Endothelial cell of umbilical vein (primary cell): ENCODE measurements around the gene ITSN1. TPM values are rescaled to one million over a fixed set of nuclear protein-coding genes. Genes with fewer than 3 reads are reported as not detected.

Source experiments
- BruUV-seq: library from RNA; stranded (reverse); fragments of 400-500 nt; replicated peaks from 2 replicates; lab custom pipeline; 2021; lab: Mats Ljungman, UMichigan
- CTCF ChIA-PET: fragments of 300-600, 350-600 bp; sonication (Branson Sonifier 250); formaldehyde crosslinking; loops from one replicate; lab custom pipeline; 2021; ENCODE audit warnings: antibody characterized with exemption, inconsistent platforms; lab: Charles Lee
- POLR2A ChIA-PET: fragments of 300-600, 350-600 bp; sonication (Branson Sonifier 250); formaldehyde crosslinking; loops from one replicate; lab custom pipeline; 2021; ENCODE audit warnings: antibody characterized with exemption, inconsistent platforms; lab: Charles Lee
- DNase-seq: peaks from one replicate; pipeline ENCODE4 v3.0.0-alpha.2; 2011; ENCODE audit warnings: low read depth, low spot score
- FAIRE-seq: peaks from 2 replicates; lab custom pipeline; 2011; peaks lifted over from hg19 to GRCh38; lab: Jason Lieb, UNC
- H2AFZ ChIP-seq: 2 replicates; pipeline ENCODE4 v1.6.0; 2012; ENCODE audit warnings: low read depth, low read length, control low read depth, inconsistent platforms
- H3K27ac ChIP-seq: 2 replicates; pipeline ENCODE4 v1.5.1; 2011; ENCODE audit warnings: low read depth, mild to moderate bottlenecking, control low read depth, low read length, moderate library complexity; ENCODE audit not compliant: insufficient read depth
- H3K27me3 ChIP-seq, 2 experiments: 2 replicates each; pipeline versions ENCODE4 v1.6.0 to v1.6.1; 2011; ENCODE audit warnings: low read length in 2 of 2, mixed read lengths in 1 of 2; ENCODE audit not compliant: control insufficient read depth in 2 of 2, insufficient read depth in 2 of 2
- H3K36me3 ChIP-seq, 2 experiments: 2 replicates in 1 of 2; 3 replicates in 1 of 2; pipeline ENCODE4 v1.5.1; 2011; ENCODE audit warnings: low read length in 2 of 2, mild to moderate bottlenecking in 1 of 2, moderate library complexity in 1 of 2; ENCODE audit not compliant: control insufficient read depth in 2 of 2, insufficient read depth in 2 of 2; ENCODE audit errors: extremely low read depth in 1 of 2
- H3K4me1 ChIP-seq: 3 replicates; pipeline ENCODE4 v1.5.1; 2011; ENCODE audit warnings: mild to moderate bottlenecking, low read length; ENCODE audit not compliant: control insufficient read depth, insufficient read depth; ENCODE audit errors: extremely low read depth
- H3K4me2 ChIP-seq: 2 replicates; pipeline ENCODE4 v1.6.1; 2011; ENCODE audit warnings: low read length, control low read depth, mixed read lengths; ENCODE audit not compliant: insufficient read depth
- H3K4me3 ChIP-seq, 3 experiments: fragments of 200-600 bp in 1 of 3; sonication (generic), shearing (Covaris generic) in 1 of 3; replicated peaks in 1 of 3; 2 replicates each; pipeline ENCODE4 v1.5.1; 2011 to 2016; ENCODE audit warnings: control low read depth in 3 of 3, low read length in 3 of 3, mild to moderate bottlenecking in 2 of 3, inconsistent platforms in 1 of 3, low read depth in 1 of 3, moderate library complexity in 1 of 3; ENCODE audit not compliant: insufficient read depth in 1 of 3
- H3K79me2 ChIP-seq: 2 replicates; pipeline ENCODE4 v1.6.0; 2012; ENCODE audit warnings: low read length, inconsistent platforms; ENCODE audit not compliant: control insufficient read depth, insufficient read depth
- H3K9ac ChIP-seq: replicated peaks from 2 replicates; pipeline ENCODE3; 2011; ENCODE audit warnings: low read length, control low read depth; ENCODE audit not compliant: insufficient read depth; ENCODE audit errors: extremely low read depth
- H3K9me1 ChIP-seq: replicated peaks from 3 replicates; pipeline ENCODE4 v1.6.0; 2011; ENCODE audit warnings: mild to moderate bottlenecking, low read length; ENCODE audit not compliant: control insufficient read depth, insufficient read depth; ENCODE audit errors: extremely low read depth
- H3K9me3 ChIP-seq: replicated peaks from 2 replicates; pipeline ENCODE4 v1.5.1; 2012; ENCODE audit warnings: low read length, inconsistent platforms; ENCODE audit not compliant: control insufficient read depth, insufficient read depth
- H4K20me1 ChIP-seq: replicated peaks from 2 replicates; pipeline ENCODE3; 2011; ENCODE audit warnings: mild to moderate bottlenecking, low read length; ENCODE audit not compliant: control insufficient read depth, insufficient read depth; ENCODE audit errors: extremely low read depth
- CTCF ChIP-seq, 2 donors: IDR thresholded peaks; 1 replicate in 1 of 2; 2 replicates in 1 of 2; pipeline ENCODE4 v1.5.1; 2011; ENCODE audit warnings: low read length in 2 of 2, mild to moderate bottlenecking in 2 of 2, moderate library complexity in 2 of 2, control low read depth in 1 of 2, inconsistent platforms in 1 of 2, low read depth in 1 of 2; ENCODE audit not compliant: insufficient read depth in 1 of 2; ENCODE audit errors: extremely low read depth in 1 of 2
- EZH2 ChIP-seq: IDR thresholded peaks from 2 replicates; pipeline ENCODE4 v1.6.1; 2012; ENCODE audit warnings: borderline replicate concordance, low read depth, mild to moderate bottlenecking, moderate library complexity, low read length, inconsistent platforms; ENCODE audit not compliant: severe bottlenecking
- FOS ChIP-seq: IDR thresholded peaks from 2 replicates; pipeline ENCODE4 v1.6.1; 2011; ENCODE audit warnings: mild to moderate bottlenecking, low read length, moderate library complexity, borderline replicate concordance; ENCODE audit not compliant: insufficient read depth
- JUN ChIP-seq: IDR thresholded peaks from 2 replicates; pipeline ENCODE4 v1.6.1; 2011; ENCODE audit warnings: borderline replicate concordance, low read depth; ENCODE audit not compliant: insufficient read length, insufficient read depth
- POLR2AphosphoS5 ChIP-seq: IDR thresholded peaks from 2 replicates; pipeline ENCODE4 v1.6.1; 2012; ENCODE audit warnings: low read depth, mild to moderate bottlenecking, control low read depth, low read length, moderate library complexity; ENCODE audit not compliant: insufficient read depth
- dilution Hi-C: fragments of 300-500 bp; cut with MboI; formaldehyde crosslinking; loops from one replicate; pipeline ENCODE4 v1.15.0; 2019; ENCODE audit warnings: low sequenced_read_pairs; ENCODE audit not compliant: extremely low pct_ligation_motif_present
- intact Hi-C: fragments of 100-400 bp; cut with micrococcal nuclease; formaldehyde crosslinking; loops from one replicate; pipeline ENCODE4 v1.10.0; 2022
- polyA plus RNA-seq, 4 experiments: library from polyadenylated mRNA; depleted of rRNA in 3 of 4; stranded (reverse) in 3 of 4; unstranded in 1 of 4; fragments of >200 nt; gene quantifications; 2 replicates each; pipeline versions ENCODE4 v1.2.1 to v1.2.3, GENCODE V29; 2011 to 2012; ENCODE audit warnings: missing spikeins in 1 of 4
- total RNA-seq: library from RNA; stranded (reverse); gene quantifications from 2 replicates; pipeline ENCODE4 v1.2.3, GENCODE V29; 2021

ITSN1 gene
- total and polyA plus RNA-seq, 2 donors (not counting 3 experiments of a cell fraction or from before 2014, with no cell fraction given): 72.2 to 86.8 TPM

GRCh38 chr21:33731447-33731846 lies 89.1 kb downstream of the ITSN1 start:
- no peak for TF ChIP-seq EZH2
- peak; percentile 8 for TF ChIP-seq FOS
- DNase-seq (no peak), FAIRE-seq (no peak)
- dilution Hi-C loops: no loop called here
- POLR2A ChIA-PET: no interaction called here
- no peaks in the 10 kb centered on the region for H3K9me3 ChIP-seq
- H3K4me1 ChIP-seq: peaks cover 5% of the 10 kb centered on the region
- no peak overlapping the region for H3K27ac ChIP-seq
- no peaks in the 10 kb centered on the region for H3K36me3 ChIP-seq
- no TSS peak for BruUV-seq
- H3K9ac ChIP-seq: no peak overlapping the region
- intact Hi-C loops: no loop called here
- no peak overlapping the region for H3K4me2 ChIP-seq
- H3K27me3 ChIP-seq: no peaks in the 10 kb centered on the region
- no peaks in the 10 kb centered on the region for H4K20me1 ChIP-seq
- H3K4me3 ChIP-seq: no peak overlapping the region
- no peak overlapping the region for H2AFZ ChIP-seq
- H3K79me2 ChIP-seq: no peaks in the 10 kb centered on the region
- CTCF ChIA-PET: no interaction called here
- H3K9me1 ChIP-seq: peaks cover 2% of the 10 kb centered on the region

- dilution Hi-C loops: no loop called here
Observed at GRCh38 chr21:33732038-33732437, 89.7 kb downstream of the ITSN1 start.

More at GRCh38 chr21:33732038-33732437, 89.7 kb downstream of the ITSN1 start:
- Histone ChIP-seq H3K4me3 (no peak overlapping the region), H3K4me1 (peaks cover 5% of the 10 kb centered on the region), H3K27ac (no peak overlapping the region), H3K9me3 (no peaks in the 10 kb centered on the region), H3K4me2 (no peak overlapping the region), H3K79me2 (no peaks in the 10 kb centered on the region), H2AFZ (no peak overlapping the region), H3K36me3 (no peaks in the 10 kb centered on the region), H3K9ac (no peak overlapping the region), H3K27me3 (no peaks in the 10 kb centered on the region), H3K9me1 (peaks cover 2% of the 10 kb centered on the region), H4K20me1 (no peaks in the 10 kb centered on the region)
- FAIRE-seq (no peak), DNase-seq (no peak)
- intact Hi-C loops: no loop called here
- TF ChIP-seq FOS (no peak), CTCF (IDR thresholded peaks at IDR 0.05; ENCODE audit: extremely low read depth in 1 of 2, insufficient read depth in 1 of 2, low read depth in 1 of 2, low read length in 2 of 2) (no peak), JUN (no peak), POLR2AphosphoS5 (no peak)
- no TSS peak for BruUV-seq
- ChIA-PET POLR2A (no interaction called here), CTCF (no interaction called here)
